Heart left ventricle (tissue), 16 donors: ENCODE data around the gene TSHZ1. TPM values are rescaled to one million over a fixed set of nuclear protein-coding genes. Genes with fewer than 3 reads are reported as not detected.

ENCODE experiments used
- ATAC-seq, 4 donors: fragments of 200-7000 bp; cut with Tn5 transposase; one replicate each; pipeline ENCODE4 v1.9.1; 2020 to 2022; ENCODE audit warnings: moderate library complexity in 4 of 4, mild to moderate bottlenecking in 3 of 4, moderate number of reproducible peaks in 1 of 4
- DNase-seq, 5 donors: peaks; one replicate each; pipeline ENCODE4 v3.0.0-alpha.2; 2020
- H3K27ac ChIP-seq, 12 donors: fragments of 200-600 bp; sonication (generic) in 4 of 12; one replicate each; pipeline versions ENCODE4 v1.5.0 to v1.8.0; 2016 to 2022; ENCODE audit warnings: mild to moderate bottlenecking in 2 of 12
- H3K27me3 ChIP-seq, 9 donors: fragments of 200-600 bp; sonication (generic) in 2 of 9; one replicate each; pipeline versions ENCODE4 v1.5.1 to v1.8.0; 2016 to 2022; ENCODE audit warnings: mild to moderate bottlenecking in 3 of 9
- H3K36me3 ChIP-seq, 9 donors: fragments of 200-600 bp; sonication (generic) in 2 of 9; one replicate each; pipeline versions ENCODE4 v1.5.0 to v1.8.0; 2018 to 2022; ENCODE audit warnings: mild to moderate bottlenecking in 2 of 9
- H3K4me1 ChIP-seq, 12 donors: fragments of 200-600 bp; sonication (generic) in 4 of 12; one replicate each; pipeline versions ENCODE4 v1.5.0 to v1.8.0; 2016 to 2022; ENCODE audit warnings: mild to moderate bottlenecking in 3 of 12
- H3K4me3 ChIP-seq, 12 donors: fragments of 200-600 bp; sonication (generic) in 4 of 12; one replicate each; pipeline versions ENCODE4 v1.5.0 to v1.8.0; 2017 to 2022; ENCODE audit warnings: mild to moderate bottlenecking in 9 of 12, moderate library complexity in 4 of 12
- H3K9me3 ChIP-seq, 12 donors: fragments of 200-600 bp; sonication (generic) in 4 of 12; one replicate each; pipeline versions ENCODE4 v1.5.0 to v1.8.0; 2016 to 2022; ENCODE audit warnings: mild to moderate bottlenecking in 1 of 12
- POLR2A ChIP-seq, 2 donors: fragments of 450-650 bp; IDR thresholded peaks; one replicate each; pipeline ENCODE4 v1.6.1; 2017; ENCODE audit warnings: antibody characterized with exemption in 2 of 2, mild to moderate bottlenecking in 2 of 2, moderate library complexity in 2 of 2
- WGBS, 4 donors: extraction: QIAGEN DNeasy Blood & Tissue Kit in 2 of 4; methylation state at CpG; one replicate each; pipeline versions ENCODE4 v1.1.5 to v1.1.7; 2013 to 2018; 5-methylcytosine and 5-hydroxymethylcytosine counted together
- intact Hi-C, 10 donors: fragments of 100-400 bp; cut with DNase I; formaldehyde crosslinking; loops; one replicate each; pipeline versions ENCODE4 v1.11.1 to v1.14.2; 2022
- polyA plus RNA-seq, 2 donors: library from polyadenylated mRNA; stranded (reverse); fragments of 200-250 nt; gene quantifications; one replicate each; pipeline ENCODE4 v1.2.3, GENCODE V29; 2013
- total RNA-seq, 9 donors: library from RNA; depleted of rRNA in 2 of 9; stranded (reverse); fragments of >200 nt in 2 of 9; fragmentation: NEBNext Ultra II Directional in 3 of 9; extraction: Animal tissue kit (Norgen Biotek cat#: 25700) in 3 of 9; gene quantifications; one replicate each; pipeline versions ENCODE4 v1.1.0 to v1.2.4, GENCODE V29; 2016 to 2023
- TF ChIP-seq, protein P1 (sequence below), 12 donors: fragments of 200-600 bp; sonication (generic) in 4 of 12; IDR thresholded peaks; one replicate each; pipeline versions ENCODE4 v1.5.0 to v1.8.0; 2018 to 2022; ENCODE audit warnings: antibody characterized with exemption in 12 of 12, mild to moderate bottlenecking in 5 of 12
- donor health status: ischemic (EF 13 %, LVEDD 7.1; RV severe dilation, severe dysfunction).
- donor health status: healthy with polysubstance abuse.
- donor health status: DM: no; HTN: yes; CAD: no.
- donor health status: DM: no; HTN: no; CAD: no.
- donor health status: ischemic (EF 25% LVEDD 6.9; RV normal size, moderate dysfunction).
- donor health status: ischemic (EF 25% LVEDD 5.7; RV mildly dilated, moderate dysfunction).
- donor health status: healthy.
- donor health status: DM: yes; HTN: yes; CAD: no.
- donor health status: ischemic (EF 35%, LVEDD 5.7; RV mildly dilated, moderate dysfunction).
- donor health status: nonischemic (EF 11% LVEDD 7.7; RV severe dilation, severe dysfunction).
- donor health status: DM: yes; HTN: yes; CAD: no.
- donor health status: PGD.
- donor health status: ischemic (EF 29% LVEDD 5.4; RV normal size, mild dysfunction).
- donor health status: nonischemic (EF 23%, LVEDD 6.1; RV moderate dilation, normal function).

TSHZ1 gene
- total and polyA plus RNA-seq, 11 donors, result 7.5 to 27.9 (median 19.2) TPM

DNA sequence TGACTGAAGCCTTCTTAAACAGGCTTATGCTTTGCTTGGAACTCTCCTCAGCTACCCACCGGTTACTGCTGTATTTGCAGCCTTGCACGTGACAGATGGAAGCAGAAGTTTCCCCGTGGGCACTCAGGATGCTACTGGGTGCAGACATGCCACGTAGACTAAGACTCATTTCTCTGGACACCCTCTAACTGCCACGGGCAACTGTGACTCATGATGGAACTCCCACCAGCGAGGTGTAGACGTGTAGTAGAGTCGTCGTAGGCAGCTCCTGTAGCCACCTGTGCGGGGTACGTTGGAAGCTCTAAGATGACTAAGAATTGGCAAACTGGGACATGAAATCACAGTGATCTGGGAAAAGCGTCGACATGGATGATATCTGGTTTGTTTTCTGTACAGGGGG is 27.5 kb downstream of the TSHZ1 start:
- no peak for TF ChIP-seq POLR2A (IDR thresholded peaks at IDR 0.05)
- TF ChIP-seq, protein P1, sequence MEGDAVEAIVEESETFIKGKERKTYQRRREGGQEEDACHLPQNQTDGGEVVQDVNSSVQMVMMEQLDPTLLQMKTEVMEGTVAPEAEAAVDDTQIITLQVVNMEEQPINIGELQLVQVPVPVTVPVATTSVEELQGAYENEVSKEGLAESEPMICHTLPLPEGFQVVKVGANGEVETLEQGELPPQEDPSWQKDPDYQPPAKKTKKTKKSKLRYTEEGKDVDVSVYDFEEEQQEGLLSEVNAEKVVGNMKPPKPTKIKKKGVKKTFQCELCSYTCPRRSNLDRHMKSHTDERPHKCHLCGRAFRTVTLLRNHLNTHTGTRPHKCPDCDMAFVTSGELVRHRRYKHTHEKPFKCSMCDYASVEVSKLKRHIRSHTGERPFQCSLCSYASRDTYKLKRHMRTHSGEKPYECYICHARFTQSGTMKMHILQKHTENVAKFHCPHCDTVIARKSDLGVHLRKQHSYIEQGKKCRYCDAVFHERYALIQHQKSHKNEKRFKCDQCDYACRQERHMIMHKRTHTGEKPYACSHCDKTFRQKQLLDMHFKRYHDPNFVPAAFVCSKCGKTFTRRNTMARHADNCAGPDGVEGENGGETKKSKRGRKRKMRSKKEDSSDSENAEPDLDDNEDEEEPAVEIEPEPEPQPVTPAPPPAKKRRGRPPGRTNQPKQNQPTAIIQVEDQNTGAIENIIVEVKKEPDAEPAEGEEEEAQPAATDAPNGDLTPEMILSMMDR (IDR thresholded peaks at IDR 0.05), result no peak
- intact Hi-C loops, result no loop called here
- Histone ChIP-seq H3K4me1 (peaks cover 0 to 33% (median 4%) of the 10 kb centered on the region in 12 donors), H3K9me3 (peaks cover 0 to 4% (median 0%) of the 10 kb centered on the region in 12 donors), H3K27ac (no peak overlapping the region), H3K36me3 (no peaks in the 10 kb centered on the region), H3K4me3 (no peak overlapping the region), H3K27me3 (no peaks in the 10 kb centered on the region)
- 80 to 89% (median 82%) methylated on average over 13 of the region's 13 CpGs for WGBS, 4 donors
- DNase-seq (no peak), ATAC-seq (no peak)

DNA sequence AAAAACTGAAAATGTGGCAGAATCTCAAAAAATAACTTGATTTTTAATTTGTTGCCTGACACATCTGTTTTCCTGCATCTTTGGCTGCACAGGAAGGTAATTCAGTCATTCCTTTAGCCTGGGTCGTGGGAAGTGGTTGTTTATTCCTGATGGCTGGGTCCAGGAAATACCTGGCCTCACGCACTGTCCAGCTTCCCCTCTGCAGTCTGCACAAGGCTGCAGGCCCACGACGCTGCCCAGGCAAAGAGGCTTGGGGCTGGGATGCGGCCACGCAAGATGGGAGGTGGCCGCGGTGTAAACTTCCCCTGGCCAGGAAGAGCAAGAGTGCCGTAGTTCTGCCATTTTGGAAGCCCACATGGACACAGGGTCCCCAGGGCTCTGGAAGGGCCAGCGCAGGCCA is 28.2 kb downstream of the TSHZ1 start:
- WGBS, 4 donors, result 71 to 79% (median 75%) methylated on average over 10 of the region's 10 CpGs
- Histone ChIP-seq H3K27me3 (no peaks in the 10 kb centered on the region), H3K9me3 (peaks cover 0 to 4% (median 0%) of the 10 kb centered on the region in 12 donors), H3K4me1 (peaks cover 0 to 33% (median 4%) of the 10 kb centered on the region in 12 donors), H3K27ac (no peak overlapping the region), H3K36me3 (no peaks in the 10 kb centered on the region), H3K4me3 (no peak overlapping the region)
- ATAC-seq (no peak), DNase-seq (no peak)
- TF ChIP-seq, protein P1 (IDR thresholded peaks at IDR 0.05), result no peak
- TF ChIP-seq POLR2A (IDR thresholded peaks at IDR 0.05), result no peak
- intact Hi-C loops, result no loop called here

DNA sequence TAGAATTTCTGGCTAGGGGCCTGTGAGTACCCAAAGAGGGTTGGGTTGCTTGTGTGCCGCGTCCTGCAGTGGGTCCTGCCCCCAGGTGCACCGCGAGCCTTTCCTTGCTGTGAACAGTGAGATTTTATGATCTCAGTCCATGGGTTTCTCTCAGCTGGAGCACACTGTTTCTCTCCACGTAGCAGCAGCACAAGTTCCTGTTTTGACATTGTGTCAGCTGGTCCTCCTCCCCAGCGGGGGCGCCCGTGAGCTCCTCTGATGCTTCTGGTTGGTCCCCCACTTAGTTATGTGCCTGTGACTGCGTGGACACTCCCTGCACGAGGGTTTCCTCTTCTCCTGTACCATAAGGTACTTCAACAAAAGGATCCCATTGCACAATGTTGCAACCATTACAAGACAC is 29.8 kb downstream of the TSHZ1 start:
- Histone ChIP-seq H3K27me3 (no peaks in the 10 kb centered on the region), H3K9me3 (peaks cover 0 to 4% (median 0%) of the 10 kb centered on the region in 12 donors), H3K4me3 (no peak overlapping the region), H3K27ac (no peak overlapping the region), H3K36me3 (no peaks in the 10 kb centered on the region), H3K4me1 (peaks cover 0 to 49% (median 8%) of the 10 kb centered on the region in 12 donors)
- intact Hi-C loops, result no loop called here
- 84 to 98% (median 95%) methylated on average over 10 of the region's 10 CpGs for WGBS, 4 donors
- ATAC-seq (no peak), DNase-seq (no peak)
- no peak for TF ChIP-seq POLR2A (IDR thresholded peaks at IDR 0.05)
- TF ChIP-seq, protein P1 (IDR thresholded peaks at IDR 0.05), result no peak

DNA sequence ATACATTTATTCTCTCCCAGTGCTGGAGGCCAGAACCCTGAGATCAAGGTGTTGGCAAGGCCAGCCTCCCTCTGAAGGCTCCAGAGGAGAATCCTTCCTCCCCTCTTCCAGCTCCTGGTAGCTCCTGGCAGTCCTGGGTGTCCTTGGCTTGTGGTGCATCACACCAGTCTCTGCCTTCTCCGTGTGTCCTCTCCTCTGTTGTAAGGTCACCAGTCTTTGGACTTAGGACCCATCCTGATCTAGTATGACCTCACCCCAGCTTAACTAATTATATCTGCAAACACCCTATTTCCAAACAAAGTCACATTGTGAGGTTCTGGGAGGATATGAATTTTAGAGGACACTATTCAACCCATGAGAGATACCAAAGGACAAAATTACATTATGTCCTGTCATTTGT is 31.1 kb downstream of the TSHZ1 start:
- Histone ChIP-seq H3K27me3 (no peaks in the 10 kb centered on the region), H3K4me3 (no peak overlapping the region), H3K9me3 (peaks cover 0 to 4% (median 0%) of the 10 kb centered on the region in 12 donors), H3K36me3 (no peaks in the 10 kb centered on the region), H3K4me1 (peaks cover 0 to 60% (median 13%) of the 10 kb centered on the region in 12 donors), H3K27ac (no peak overlapping the region)
- no peak for DNase-seq
- TF ChIP-seq, protein P1 (IDR thresholded peaks at IDR 0.05), result no peak
- no peak for TF ChIP-seq POLR2A (IDR thresholded peaks at IDR 0.05)
- ATAC-seq, result no peak
- intact Hi-C loops, result no loop called here
- 88 to 100% (median 92%) methylated on average over 1 of the region's 1 CpG for WGBS, 4 donors
